Measurements from ENCODE around the gene SLC35G2.
A peak's percentile ranks its signal among the peaks of the same experiment; 100 is the strongest.

Gene SLC35G2

DNA sequence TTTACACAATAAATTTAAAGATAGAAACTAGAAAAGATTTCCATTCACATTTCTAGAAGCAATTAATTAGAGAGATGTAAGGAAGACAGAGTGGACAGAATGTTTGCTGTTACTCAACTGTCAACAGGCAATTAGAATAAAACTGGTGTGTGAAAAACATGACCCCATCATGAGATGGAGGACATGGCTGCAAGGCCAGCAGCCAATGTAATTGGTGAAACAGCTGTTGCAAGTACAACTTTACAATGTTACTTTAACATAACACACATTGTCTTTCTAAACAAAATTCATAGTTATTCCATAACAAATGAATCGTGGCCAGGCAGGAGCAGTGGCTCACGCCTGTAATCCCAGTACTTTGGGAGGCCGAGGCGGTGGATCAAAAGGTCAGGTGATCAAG is 38.2 kb upstream of the SLC35G2 start:
- no peak for TF ChIP-seq EZH2phosphoT487 (conservative IDR thresholded peaks at IDR 0.05; ENCODE audit: low read length)
- TF ChIP-seq, protein P1, sequence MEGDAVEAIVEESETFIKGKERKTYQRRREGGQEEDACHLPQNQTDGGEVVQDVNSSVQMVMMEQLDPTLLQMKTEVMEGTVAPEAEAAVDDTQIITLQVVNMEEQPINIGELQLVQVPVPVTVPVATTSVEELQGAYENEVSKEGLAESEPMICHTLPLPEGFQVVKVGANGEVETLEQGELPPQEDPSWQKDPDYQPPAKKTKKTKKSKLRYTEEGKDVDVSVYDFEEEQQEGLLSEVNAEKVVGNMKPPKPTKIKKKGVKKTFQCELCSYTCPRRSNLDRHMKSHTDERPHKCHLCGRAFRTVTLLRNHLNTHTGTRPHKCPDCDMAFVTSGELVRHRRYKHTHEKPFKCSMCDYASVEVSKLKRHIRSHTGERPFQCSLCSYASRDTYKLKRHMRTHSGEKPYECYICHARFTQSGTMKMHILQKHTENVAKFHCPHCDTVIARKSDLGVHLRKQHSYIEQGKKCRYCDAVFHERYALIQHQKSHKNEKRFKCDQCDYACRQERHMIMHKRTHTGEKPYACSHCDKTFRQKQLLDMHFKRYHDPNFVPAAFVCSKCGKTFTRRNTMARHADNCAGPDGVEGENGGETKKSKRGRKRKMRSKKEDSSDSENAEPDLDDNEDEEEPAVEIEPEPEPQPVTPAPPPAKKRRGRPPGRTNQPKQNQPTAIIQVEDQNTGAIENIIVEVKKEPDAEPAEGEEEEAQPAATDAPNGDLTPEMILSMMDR (IDR thresholded peaks at IDR 0.05; ENCODE audit: insufficient read depth, low read length, poor library complexity, severe bottlenecking): no peak
- H3K4me2 ChIP-seq (ENCODE audit: low read depth, low read length, poor library complexity, severe bottlenecking): no peak overlapping the region
- no peaks in the 10 kb centered on the region for H3F3A ChIP-seq (ENCODE audit: insufficient read depth)
- no peak overlapping the region for H3K9ac ChIP-seq (ENCODE audit: low read length)
- H3K9me2 ChIP-seq (replicated peaks; ENCODE audit: insufficient read depth, low read length): no peaks in the 10 kb centered on the region
- H3K27me3 ChIP-seq (ENCODE audit: low read length): no peaks in the 10 kb centered on the region
- no peak overlapping the region for H3K27ac ChIP-seq (ENCODE audit: low read depth, low read length)
- H4K20me1 ChIP-seq (ENCODE audit: low read depth, low read length): no peaks in the 10 kb centered on the region
- H3K9me3 ChIP-seq (ENCODE audit: insufficient read depth, low read length): no peaks in the 10 kb centered on the region
- no peak overlapping the region for H2AFZ ChIP-seq (ENCODE audit: low read depth, low read length, severe bottlenecking)
- no peak overlapping the region for H3K4me3 ChIP-seq (ENCODE audit: insufficient read depth, low read length, poor library complexity, severe bottlenecking)
- H3K36me3 ChIP-seq (ENCODE audit: low read length): no peaks in the 10 kb centered on the region
- no peaks in the 10 kb centered on the region for H3K79me2 ChIP-seq (ENCODE audit: insufficient read depth, low read length)

DNA sequence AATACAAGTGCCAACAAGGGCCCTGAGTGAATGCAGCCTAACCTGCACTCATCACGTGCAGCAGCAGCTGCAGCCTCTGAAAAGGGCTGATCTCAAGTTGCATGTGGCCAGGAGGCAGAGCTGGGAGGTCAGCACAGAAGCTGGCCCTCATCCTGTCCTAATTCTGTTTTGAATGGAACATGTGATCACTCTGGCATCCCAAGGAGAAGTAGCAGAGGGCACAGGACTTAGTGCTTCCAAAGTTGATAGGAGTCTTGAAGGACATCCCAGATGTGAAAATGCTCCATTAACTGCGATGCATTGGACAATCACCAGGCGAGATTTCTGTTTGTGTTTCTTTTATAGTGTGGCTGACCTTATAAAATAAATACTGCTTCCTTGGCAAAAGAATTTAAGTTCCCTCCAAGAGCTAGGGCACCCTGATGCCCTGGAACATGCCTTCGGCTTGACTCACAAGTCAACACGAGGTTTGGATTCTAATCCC is 35.2 kb upstream of the SLC35G2 start:
- Histone ChIP-seq H3K9ac (ENCODE audit: low read length) (no peak overlapping the region), H3F3A (ENCODE audit: insufficient read depth) (no peaks in the 10 kb centered on the region), H4K20me1 (ENCODE audit: low read depth, low read length) (no peaks in the 10 kb centered on the region), H3K36me3 (ENCODE audit: low read length) (no peaks in the 10 kb centered on the region), H3K9me2 (replicated peaks; ENCODE audit: insufficient read depth, low read length) (no peaks in the 10 kb centered on the region), H2AFZ (ENCODE audit: low read depth, low read length, severe bottlenecking) (no peak overlapping the region), H3K4me2 (ENCODE audit: low read depth, low read length, poor library complexity, severe bottlenecking) (no peak overlapping the region), H3K4me3 (ENCODE audit: insufficient read depth, low read length, poor library complexity, severe bottlenecking) (no peak overlapping the region), H3K79me2 (ENCODE audit: insufficient read depth, low read length) (no peaks in the 10 kb centered on the region), H3K27ac (ENCODE audit: low read depth, low read length) (no peak overlapping the region), H3K9me3 (ENCODE audit: insufficient read depth, low read length) (no peaks in the 10 kb centered on the region), H3K27me3 (ENCODE audit: low read length) (no peaks in the 10 kb centered on the region)
- TF ChIP-seq, protein P1 (IDR thresholded peaks at IDR 0.05; ENCODE audit: insufficient read depth, low read length, poor library complexity, severe bottlenecking): no peak
- TF ChIP-seq EZH2phosphoT487 (conservative IDR thresholded peaks at IDR 0.05; ENCODE audit: low read length): no peak

DNA sequence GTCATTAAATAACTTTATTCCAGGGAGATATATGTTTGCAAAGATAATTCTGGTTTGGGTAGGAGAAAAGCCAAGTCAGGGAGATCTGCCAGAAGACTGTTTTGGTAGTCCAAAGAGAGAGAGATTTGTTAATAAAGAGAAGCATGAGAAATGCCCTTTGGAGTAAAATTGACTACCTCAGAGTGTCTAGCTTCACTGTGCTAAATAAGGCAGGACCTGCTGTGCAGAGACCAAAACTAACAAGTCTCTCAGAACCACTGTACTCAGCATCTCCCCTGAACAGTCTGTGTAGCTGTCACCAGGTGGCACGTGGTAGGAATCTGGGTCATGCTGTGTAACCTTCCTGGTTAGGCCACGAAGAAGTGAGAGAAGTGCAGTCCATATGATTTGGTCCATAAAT is 31.6 kb upstream of the SLC35G2 start:
- TF ChIP-seq EZH2phosphoT487 (conservative IDR thresholded peaks at IDR 0.05; ENCODE audit: low read length): no peak
- TF ChIP-seq, protein P1 (IDR thresholded peaks at IDR 0.05; ENCODE audit: insufficient read depth, low read length, poor library complexity, severe bottlenecking): no peak
- H3K9me2 ChIP-seq (replicated peaks; ENCODE audit: insufficient read depth, low read length): no peaks in the 10 kb centered on the region
- H3F3A ChIP-seq (ENCODE audit: insufficient read depth): no peaks in the 10 kb centered on the region
- H2AFZ ChIP-seq (ENCODE audit: low read depth, low read length, severe bottlenecking): peak overlapping the region; percentile 61
- no peaks in the 10 kb centered on the region for H3K36me3 ChIP-seq (ENCODE audit: low read length)
- no peaks in the 10 kb centered on the region for H3K27me3 ChIP-seq (ENCODE audit: low read length)
- H4K20me1 ChIP-seq (ENCODE audit: low read depth, low read length): no peaks in the 10 kb centered on the region
- H3K79me2 ChIP-seq (ENCODE audit: insufficient read depth, low read length): no peaks in the 10 kb centered on the region
- H3K4me3 ChIP-seq (ENCODE audit: insufficient read depth, low read length, poor library complexity, severe bottlenecking): no peak overlapping the region
- H3K9ac ChIP-seq (ENCODE audit: low read length): peak overlapping the region; percentile 3; the same call in 1 of the 2 replicates
- H3K9me3 ChIP-seq (ENCODE audit: insufficient read depth, low read length): no peaks in the 10 kb centered on the region
- H3K27ac ChIP-seq (ENCODE audit: low read depth, low read length): no peak overlapping the region
- H3K4me2 ChIP-seq (ENCODE audit: low read depth, low read length, poor library complexity, severe bottlenecking): peak overlapping the region; percentile 30

All from SU-DHL-6 (cell line).